A673 (cell line): ENCODE results near the gene FAR1.

Source experiments
- CTCF ChIP-seq: fragments of 300-800, 200-600 bp; sonication (generic); conservative IDR thresholded peaks from 2 replicates; pipeline ENCODE4 v1.5.1; 2017; ENCODE audit warnings: low read depth, mild to moderate bottlenecking, antibody characterized with exemption, low read length, moderate library complexity, mixed read lengths
- EZH2 ChIP-seq: fragments of 200-600 bp; sonication (generic); IDR thresholded peaks from 2 replicates; pipeline ENCODE4 v1.6.1; 2017; ENCODE audit warnings: borderline replicate concordance, low read depth, mild to moderate bottlenecking, mixed read lengths, antibody characterized with exemption, low read length; ENCODE audit not compliant: poor library complexity, severe bottlenecking

GRCh38 chr11:13635804-13636203, 32.7 kb upstream of the FAR1 start:
- no peak for TF ChIP-seq EZH2
- TF ChIP-seq CTCF: no peak
